ENCODE measurements around the gene RFX1.

The RFX1 gene

DNA sequence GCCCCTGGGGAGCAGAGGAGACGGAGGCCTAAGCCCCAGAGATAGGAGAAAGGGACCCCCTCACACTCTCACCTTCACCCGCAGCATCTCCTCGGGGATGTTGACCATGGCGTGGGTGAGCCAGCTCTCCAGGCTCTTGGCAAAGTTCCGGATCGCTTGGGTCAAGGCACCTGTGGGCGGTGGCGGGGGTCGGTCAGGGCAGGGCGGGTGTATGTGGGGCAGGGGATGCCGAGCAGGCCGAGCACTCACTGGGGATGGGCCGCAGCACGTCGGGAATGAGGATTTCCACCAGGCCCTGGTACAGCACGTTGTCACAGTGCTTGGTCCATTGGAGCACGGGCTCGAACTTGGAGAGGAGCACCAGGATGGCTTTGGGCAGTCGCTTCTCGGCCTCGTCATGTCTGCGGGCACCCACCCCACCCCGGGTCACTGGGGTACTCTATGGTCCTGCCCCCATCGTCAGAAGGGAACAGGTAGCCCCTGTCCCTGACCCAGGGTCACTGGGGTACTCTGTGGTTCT lies 40.7 kb downstream of the RFX1 start:
- TF ChIP-seq POLR2AphosphoS5 (IDR thresholded peaks at IDR 0.05; ENCODE audit: borderline replicate concordance, low read depth, low read length) (no peak), EZH2 (IDR thresholded peaks at IDR 0.05) (no peak)
- DNase-seq (ENCODE audit: low read depth, low spot score), result no peak
- no peak overlapping the region for H3K9ac ChIP-seq (ENCODE audit: insufficient read length)
- H3K4me3 ChIP-seq, result no peak overlapping the region
- peaks cover 17% of the 10 kb centered on the region; the same call in 1 of the 2 replicates for H3K36me3 ChIP-seq (ENCODE audit: insufficient read depth, low read length)
- H3K27ac ChIP-seq, result no peak overlapping the region
- H3K9me3 ChIP-seq (ENCODE audit: low read depth, low read length), result no peaks in the 10 kb centered on the region

DNA sequence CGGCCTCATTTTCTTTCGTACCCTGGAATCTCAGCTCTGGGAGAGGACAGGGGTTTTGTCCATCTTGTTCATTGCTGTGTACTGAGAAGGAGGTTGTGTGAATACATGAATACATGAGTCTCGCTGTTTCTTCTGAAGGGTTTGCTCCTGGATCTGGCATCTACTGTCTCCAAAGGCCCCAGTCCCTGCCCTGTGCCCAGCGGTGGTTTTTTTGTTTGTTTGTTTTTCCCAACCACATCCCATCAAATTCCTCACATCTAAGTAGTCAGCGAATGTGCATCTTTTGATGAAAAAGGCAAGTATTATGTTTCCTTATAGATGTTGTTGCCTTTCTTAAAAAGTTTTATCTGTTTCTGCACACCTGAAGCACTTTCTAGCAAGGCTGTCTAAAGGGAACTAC lies 41.3 kb downstream of the RFX1 start:
- Histone ChIP-seq H3K4me3 (no peak overlapping the region), H3K36me3 (ENCODE audit: insufficient read depth, low read length) (peaks cover 21% of the 10 kb centered on the region; the same call in 1 of the 2 replicates), H3K9ac (ENCODE audit: insufficient read length) (no peak overlapping the region), H3K27ac (no peak overlapping the region), H3K9me3 (ENCODE audit: low read depth, low read length) (no peaks in the 10 kb centered on the region)
- no peak for DNase-seq (ENCODE audit: low read depth, low spot score)
- TF ChIP-seq FOXP2 (optimal IDR thresholded peaks at IDR 0.05; ENCODE audit: control extremely low read depth, extremely low read length, insufficient read depth) (no peak), POLR2AphosphoS5 (IDR thresholded peaks at IDR 0.05; ENCODE audit: borderline replicate concordance, low read depth, low read length) (no peak), EZH2 (IDR thresholded peaks at IDR 0.05) (no peak)

DNA sequence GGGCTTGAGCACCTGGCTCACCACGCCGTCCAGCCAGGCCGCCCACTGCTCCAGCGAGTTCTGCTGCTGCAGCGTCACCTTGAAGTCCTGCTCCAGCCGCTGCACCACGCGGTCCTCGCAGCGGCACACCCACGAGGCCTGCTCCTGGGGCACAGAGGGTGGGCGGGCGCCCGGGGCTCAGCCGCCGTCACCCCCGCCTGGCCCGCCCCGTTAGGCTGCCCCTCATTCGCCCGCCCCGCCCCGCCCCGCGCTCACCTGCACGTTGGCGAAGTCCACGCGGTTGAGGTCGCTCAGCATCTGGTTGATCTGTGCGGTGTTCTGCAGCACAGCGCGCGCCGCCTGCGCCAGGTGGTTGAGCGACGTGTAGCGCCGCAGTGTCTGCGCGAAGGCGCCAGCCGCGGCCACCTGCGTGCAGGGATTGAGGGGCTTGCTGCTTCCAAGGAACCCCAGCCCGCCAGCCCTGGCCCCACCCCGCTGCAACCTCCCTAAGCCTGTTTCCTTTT lies 42.5 kb downstream of the RFX1 start:
- no peak overlapping the region for H3K27ac ChIP-seq
- no peak for DNase-seq (ENCODE audit: low read depth, low spot score)
- no peak overlapping the region for H3K4me3 ChIP-seq
- peaks cover 19% of the 10 kb centered on the region; the same call in 1 of the 2 replicates for H3K36me3 ChIP-seq (ENCODE audit: insufficient read depth, low read length)
- TF ChIP-seq FOXP2 (optimal IDR thresholded peaks at IDR 0.05; ENCODE audit: control extremely low read depth, extremely low read length, insufficient read depth) (no peak), EZH2 (IDR thresholded peaks at IDR 0.05) (no peak), POLR2AphosphoS5 (IDR thresholded peaks at IDR 0.05; ENCODE audit: borderline replicate concordance, low read depth, low read length) (no peak)
- H3K9me3 ChIP-seq (ENCODE audit: low read depth, low read length), result no peaks in the 10 kb centered on the region
- H3K9ac ChIP-seq (ENCODE audit: insufficient read length), result no peak overlapping the region

DNA sequence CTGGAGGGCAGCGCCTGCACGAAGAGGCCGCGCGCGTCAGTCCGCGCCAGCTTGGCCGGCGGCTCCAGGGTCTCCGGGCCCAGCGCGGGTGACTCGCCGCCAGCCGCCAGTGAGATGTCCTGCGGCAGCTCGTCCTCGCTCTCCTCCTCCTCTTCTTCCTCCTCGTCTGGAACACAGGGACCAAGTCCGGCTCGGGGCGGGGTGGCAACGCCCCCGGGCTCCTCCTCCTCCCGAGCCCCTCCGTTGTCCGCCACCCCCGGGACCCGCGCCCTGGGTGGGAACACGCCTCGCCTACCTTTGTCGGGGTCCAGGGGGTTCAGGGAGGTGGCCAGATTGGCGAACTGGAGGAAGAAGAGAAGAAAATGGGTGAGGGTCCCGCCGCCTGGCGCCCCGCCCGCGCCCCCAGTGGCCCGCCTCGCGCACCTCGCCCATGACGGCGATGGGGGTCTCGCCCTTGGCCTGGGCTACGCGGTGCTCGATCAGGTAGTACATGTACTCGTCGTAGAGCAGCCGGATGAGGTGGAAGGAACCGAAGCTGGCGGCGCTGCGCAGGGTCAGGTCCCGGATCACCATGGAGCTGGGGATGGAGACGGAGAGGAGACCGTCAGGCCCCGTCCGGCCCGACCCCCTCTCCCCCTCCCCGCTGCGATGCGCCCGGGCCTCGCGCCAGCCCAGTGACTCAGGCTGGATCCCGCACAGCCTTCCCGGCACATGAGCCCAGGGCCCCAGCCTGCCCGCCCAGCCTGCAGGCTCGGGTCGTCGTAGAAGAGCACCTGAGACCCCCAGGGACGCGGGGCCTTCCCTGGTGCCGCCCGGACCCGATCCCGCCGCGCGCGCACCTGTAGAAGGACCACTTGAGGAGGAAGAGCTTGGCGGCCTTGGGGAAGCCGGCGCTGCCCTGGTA lies 43.2 kb downstream of the RFX1 start:
- Histone ChIP-seq H3K4me3 (no peak overlapping the region), H3K36me3 (ENCODE audit: insufficient read depth, low read length) (peaks cover 15% of the 10 kb centered on the region; the same call in 1 of the 2 replicates)

DNA sequence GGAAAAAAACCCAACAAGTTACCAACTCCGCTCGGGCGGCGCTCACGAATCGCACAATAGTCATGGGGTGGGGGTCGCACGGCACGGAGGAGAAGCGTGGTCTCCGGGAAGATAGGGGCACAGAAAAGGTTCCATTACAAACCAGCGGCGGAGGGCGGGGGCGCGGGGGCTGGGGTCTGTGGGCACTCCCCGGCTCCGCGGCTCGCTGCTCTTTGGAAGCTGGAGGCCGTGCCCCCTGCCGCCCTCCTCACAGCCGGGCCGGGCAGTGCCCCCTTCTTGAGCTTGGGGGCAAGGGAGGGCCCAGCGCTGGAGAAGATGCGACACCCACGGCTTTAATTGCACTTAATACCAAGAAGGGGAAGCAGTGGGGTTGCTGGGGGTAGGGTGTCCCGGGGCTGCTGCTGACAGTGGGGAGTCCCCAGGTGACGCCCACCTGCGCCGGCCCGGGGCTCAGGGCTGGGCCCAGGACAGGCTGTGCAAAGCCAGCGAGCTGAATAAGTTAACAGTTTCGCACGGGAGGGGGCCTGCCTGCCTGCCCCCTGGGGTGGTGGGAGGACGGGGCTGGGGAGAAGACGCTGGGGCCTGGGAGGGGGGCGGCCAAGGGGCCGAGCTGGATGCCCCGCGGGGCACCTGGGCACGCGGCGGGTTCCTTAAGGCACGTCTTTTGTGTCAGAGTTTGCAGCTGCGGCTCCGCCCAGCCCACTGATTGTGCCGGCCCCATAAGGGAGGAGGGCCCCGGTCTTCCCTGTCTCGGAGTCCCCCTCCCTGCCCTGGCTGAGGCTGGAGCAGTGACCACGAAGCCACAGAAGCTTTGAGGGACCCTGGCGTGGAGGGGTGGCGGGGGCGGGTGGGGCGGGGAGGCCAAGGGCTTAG lies 44.1 kb downstream of the RFX1 start:
- Histone ChIP-seq H3K9me3 (ENCODE audit: low read depth, low read length) (no peaks in the 10 kb centered on the region), H3K27ac (no peak overlapping the region), H3K36me3 (ENCODE audit: insufficient read depth, low read length) (peaks cover 18% of the 10 kb centered on the region; the same call in 1 of the 2 replicates), H3K9ac (ENCODE audit: insufficient read length) (no peak overlapping the region), H3K4me3 (no peak overlapping the region)
- DNase-seq (ENCODE audit: low read depth, low spot score), result no peak
- TF ChIP-seq EZH2 (IDR thresholded peaks at IDR 0.05) (no peak), POLR2AphosphoS5 (IDR thresholded peaks at IDR 0.05; ENCODE audit: borderline replicate concordance, low read depth, low read length) (no peak), FOXP2 (optimal IDR thresholded peaks at IDR 0.05; ENCODE audit: control extremely low read depth, extremely low read length, insufficient read depth) (no peak)

More for the DNA sequence above, 43.2 kb downstream of the RFX1 start:
- DNase-seq (ENCODE audit: low read depth, low spot score), result no peak
- TF ChIP-seq POLR2AphosphoS5 (IDR thresholded peaks at IDR 0.05; ENCODE audit: borderline replicate concordance, low read depth, low read length) (no peak), EZH2 (IDR thresholded peaks at IDR 0.05) (no peak), FOXP2 (optimal IDR thresholded peaks at IDR 0.05; ENCODE audit: control extremely low read depth, extremely low read length, insufficient read depth) (no peak)
- H3K27ac ChIP-seq, result no peak overlapping the region
- no peaks in the 10 kb centered on the region for H3K9me3 ChIP-seq (ENCODE audit: low read depth, low read length)
- no peak overlapping the region for H3K9ac ChIP-seq (ENCODE audit: insufficient read length)

DNA sequence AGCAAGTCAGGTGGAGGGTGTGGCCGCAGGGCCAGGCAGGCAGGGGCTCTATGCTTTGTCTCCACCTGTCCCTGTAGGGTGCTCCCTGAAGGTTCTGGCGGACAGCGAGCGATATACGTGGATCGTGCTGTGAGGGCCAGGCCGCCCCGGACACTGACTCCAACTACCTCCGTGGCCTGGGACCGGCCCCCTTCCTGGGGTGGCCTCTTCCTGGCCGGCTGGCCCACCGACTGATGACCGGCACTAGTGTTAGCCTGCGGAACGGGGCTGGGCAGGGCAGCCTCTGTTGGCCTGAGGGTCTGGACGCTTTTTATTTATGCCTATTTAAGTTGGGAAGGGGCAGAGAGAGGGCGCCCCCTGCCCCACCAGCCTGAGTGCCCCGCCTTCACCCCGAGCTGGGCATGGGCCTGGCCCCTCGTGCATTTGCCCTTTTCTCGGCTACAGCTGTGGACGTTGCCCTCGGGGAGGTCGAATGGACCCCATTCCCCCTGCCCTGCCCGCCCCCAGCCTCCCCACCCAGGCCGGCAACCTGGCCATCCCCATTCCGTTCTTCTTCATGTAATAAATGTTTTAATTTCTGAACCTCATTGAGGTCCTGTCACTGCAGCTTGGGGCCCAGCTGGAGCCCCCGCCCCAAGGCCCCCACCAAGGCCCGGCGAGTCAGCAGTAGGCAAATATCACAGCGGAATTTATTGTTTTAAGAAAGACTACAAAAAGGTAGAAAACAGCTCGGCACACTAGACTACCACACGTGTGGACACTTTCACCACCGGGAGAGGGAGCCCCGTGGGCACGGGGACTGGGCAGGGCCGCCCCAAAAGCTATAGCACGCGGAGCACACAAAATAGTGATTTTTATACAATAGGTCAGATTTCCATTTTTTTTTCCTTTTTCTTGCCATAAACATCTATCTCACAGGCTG lies 45.0 kb downstream of the RFX1 start:
- no peak overlapping the region for H3K27ac ChIP-seq
- H3K9me3 ChIP-seq (ENCODE audit: low read depth, low read length), result no peaks in the 10 kb centered on the region
- H3K36me3 ChIP-seq (ENCODE audit: insufficient read depth, low read length), result peaks cover 27% of the 10 kb centered on the region; the same call in 1 of the 2 replicates
- TF ChIP-seq FOXP2 (optimal IDR thresholded peaks at IDR 0.05; ENCODE audit: control extremely low read depth, extremely low read length, insufficient read depth) (no peak), EZH2 (IDR thresholded peaks at IDR 0.05) (no peak), POLR2AphosphoS5 (IDR thresholded peaks at IDR 0.05; ENCODE audit: borderline replicate concordance, low read depth, low read length) (no peak)
- no peak for DNase-seq (ENCODE audit: low read depth, low spot score)
- H3K9ac ChIP-seq (ENCODE audit: insufficient read length), result no peak overlapping the region
- no peak overlapping the region for H3K4me3 ChIP-seq
